Mucosa of rectum (tissue), 2 donors: Measurements from ENCODE around the gene BZW1.
"Not testable (repeated sequence)": the region's sequence is repeated elsewhere in the genome, so short reads cannot be mapped to it uniquely, and the experiment has no call there.

ENCODE experiments used
- H3K27ac ChIP-seq, 2 donors: one replicate each; pipeline ENCODE4 v1.7.0; 2013; ENCODE audit warnings: inconsistent platforms in 2 of 2, low read depth in 2 of 2, low read length in 2 of 2
- H3K27me3 ChIP-seq, 2 donors: one replicate each; pipeline ENCODE4 v1.7.0; 2013; ENCODE audit warnings: low read length in 2 of 2; ENCODE audit not compliant: control insufficient read depth in 2 of 2, insufficient read depth in 2 of 2
- H3K36me3 ChIP-seq, 2 donors: one replicate each; pipeline ENCODE4 v1.7.0; 2013; ENCODE audit warnings: low read length in 2 of 2; ENCODE audit not compliant: control insufficient read depth in 2 of 2, insufficient read depth in 2 of 2
- H3K4me1 ChIP-seq, 2 donors: one replicate each; pipeline ENCODE4 v1.7.0; 2013; ENCODE audit warnings: low read length in 2 of 2, mild to moderate bottlenecking in 1 of 2; ENCODE audit not compliant: control insufficient read depth in 2 of 2, insufficient read depth in 2 of 2
- H3K4me3 ChIP-seq, 2 donors: one replicate each; pipeline ENCODE4 v1.7.0; 2013; ENCODE audit warnings: low read length in 2 of 2
- H3K9ac ChIP-seq, 2 donors: one replicate each; pipeline ENCODE4 v1.7.0; 2013; ENCODE audit warnings: low read length in 2 of 2, low read depth in 1 of 2, mild to moderate bottlenecking in 1 of 2
- H3K9me3 ChIP-seq, 2 donors: one replicate each; pipeline ENCODE4 v1.7.0; 2013; ENCODE audit warnings: low read length in 2 of 2; ENCODE audit not compliant: control insufficient read depth in 2 of 2
- donor health status: healthy.
- donor health status: Normal muscosa, but diverticular disease.

The BZW1 gene

DNA sequence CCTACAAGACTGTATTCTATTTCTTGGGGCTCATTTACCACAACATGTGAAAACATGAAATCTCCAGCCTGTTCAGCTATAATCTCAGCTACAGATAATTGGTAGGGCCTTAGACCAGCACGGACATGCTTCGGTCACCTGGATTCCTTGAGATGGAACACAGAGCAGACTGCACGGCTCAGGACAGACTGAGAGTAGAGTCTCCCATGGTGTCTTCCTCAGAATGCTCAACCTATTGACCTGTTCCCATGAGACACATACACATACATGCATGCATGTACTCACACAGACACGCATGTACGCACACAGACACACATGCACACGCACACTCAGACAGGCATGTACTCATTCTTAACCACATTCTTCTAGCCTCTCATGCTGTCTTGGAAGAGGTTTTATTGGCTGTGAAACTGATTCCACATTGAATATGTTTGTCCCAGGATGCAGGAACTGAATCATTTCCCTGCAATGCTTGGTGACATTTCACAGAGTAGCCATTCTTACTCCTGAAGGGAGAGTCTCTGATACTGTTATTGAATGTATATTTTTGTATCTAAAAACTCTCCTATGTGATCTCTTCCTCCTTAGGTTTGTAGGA is 23.5 kb upstream of the BZW1 start:
- H3K27me3 ChIP-seq: no peaks in the 10 kb centered on the region
- H3K9ac ChIP-seq: no peak overlapping the region
- no peak overlapping the region for H3K27ac ChIP-seq

GRCh38 chr2:200790185-200790584 is 21.5 kb upstream of the BZW1 start:
- no peak overlapping the region for H3K27ac ChIP-seq
- H3K27me3 ChIP-seq: no peaks in the 10 kb centered on the region
- H3K4me3 ChIP-seq: no peak overlapping the region
- H3K9me3 ChIP-seq: no peaks in the 10 kb centered on the region
- H3K36me3 ChIP-seq: no peaks in the 10 kb centered on the region
- H3K4me1 ChIP-seq: no peaks in the 10 kb centered on the region
- no peak overlapping the region for H3K9ac ChIP-seq

More for the DNA sequence above, 23.5 kb upstream of the BZW1 start:
- Histone ChIP-seq H3K4me3 (no peak overlapping the region), H3K36me3 (no peaks in the 10 kb centered on the region), H3K4me1 (no peaks in the 10 kb centered on the region), H3K9me3 (no peaks in the 10 kb centered on the region)

DNA sequence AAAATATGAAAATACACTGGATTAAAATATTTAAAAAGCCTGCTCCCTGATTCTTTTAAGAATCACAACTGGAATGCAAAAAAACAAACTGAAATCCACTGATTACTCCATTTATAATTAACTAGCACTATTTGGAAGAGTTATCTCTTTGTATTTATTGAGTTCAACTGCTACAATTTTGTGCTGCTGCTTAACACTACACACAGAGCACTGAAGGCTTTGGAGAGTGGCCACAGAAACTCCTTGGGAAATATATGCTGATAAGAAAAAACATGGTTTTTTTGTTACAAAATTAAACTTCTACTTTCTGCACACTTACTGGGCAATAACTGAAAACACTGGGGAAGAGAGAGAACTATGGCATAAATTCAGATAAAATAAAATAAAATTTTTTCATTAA is 19.8 kb upstream of the BZW1 start:
- Histone ChIP-seq H3K27ac (no peak overlapping the region), H3K9me3 (no peaks in the 10 kb centered on the region), H3K36me3 (no peaks in the 10 kb centered on the region), H3K4me3 (no peak overlapping the region), H3K4me1 (no peaks in the 10 kb centered on the region), H3K27me3 (no peaks in the 10 kb centered on the region), H3K9ac (no peak overlapping the region)

DNA sequence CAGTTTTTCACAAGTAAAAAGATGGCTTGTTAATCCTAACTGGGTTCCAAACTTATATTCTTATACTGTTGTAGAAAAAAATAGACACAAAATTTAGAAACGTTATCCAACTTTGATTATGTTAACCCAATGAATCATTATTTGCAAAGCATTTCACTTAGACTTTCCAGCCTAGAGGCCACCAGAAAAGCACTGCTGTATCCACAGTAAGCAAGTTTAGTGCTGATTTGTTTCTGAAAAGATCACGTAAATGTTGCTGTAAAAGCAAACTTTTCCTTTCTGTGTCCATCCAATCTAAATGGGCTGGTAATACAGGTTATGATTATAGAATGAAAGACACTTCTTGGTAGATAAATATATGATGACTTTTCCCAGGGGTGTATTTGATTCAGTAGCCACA is 17.6 kb upstream of the BZW1 start:
- Histone ChIP-seq H3K36me3 (no peaks in the 10 kb centered on the region), H3K9ac (no peak overlapping the region), H3K27ac (no peak overlapping the region), H3K27me3 (no peaks in the 10 kb centered on the region), H3K9me3 (no peaks in the 10 kb centered on the region), H3K4me3 (no peak overlapping the region), H3K4me1 (no peaks in the 10 kb centered on the region)

- Histone ChIP-seq H3K9ac (no peak overlapping the region), H3K9me3 (no peaks in the 10 kb centered on the region), H3K4me3 (no peak overlapping the region), H3K36me3 (no peaks in the 10 kb centered on the region), H3K27me3 (no peaks in the 10 kb centered on the region), H3K4me1 (no peaks in the 10 kb centered on the region), H3K27ac (no peak overlapping the region)
Measured at GRCh38 chr2:200795028-200795440, 16.7 kb upstream of the BZW1 start.

DNA sequence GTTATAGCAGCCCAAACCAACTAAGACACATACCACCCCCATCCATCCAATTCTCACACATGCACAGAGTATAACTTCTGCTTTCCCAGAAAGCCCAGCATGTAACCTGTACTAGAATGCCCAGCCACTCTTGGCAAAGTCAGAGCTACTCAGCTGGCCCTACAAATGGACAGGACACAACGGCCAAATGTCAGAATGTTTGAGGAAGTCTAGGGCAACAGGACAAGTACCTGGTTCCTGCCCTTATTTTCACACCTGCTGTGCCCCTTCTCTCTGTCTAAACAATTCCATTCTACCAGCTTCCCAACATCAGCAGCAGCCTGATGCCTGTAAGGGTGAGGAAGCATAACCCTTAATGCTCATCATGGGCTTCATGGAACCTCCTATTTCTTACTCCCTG is 15.1 kb upstream of the BZW1 start:
- H3K4me3 ChIP-seq: no peak overlapping the region
- H3K27me3 ChIP-seq: no peaks in the 10 kb centered on the region
- no peaks in the 10 kb centered on the region for H3K9me3 ChIP-seq
- no peaks in the 10 kb centered on the region for H3K36me3 ChIP-seq
- no peak overlapping the region for H3K27ac ChIP-seq
- no peak overlapping the region for H3K9ac ChIP-seq
- no peaks in the 10 kb centered on the region for H3K4me1 ChIP-seq

- Histone ChIP-seq H3K4me1 (no peaks in the 10 kb centered on the region), H3K9me3 (no peaks in the 10 kb centered on the region), H3K36me3 (no peaks in the 10 kb centered on the region), H3K9ac (no peak overlapping the region), H3K27me3 (no peaks in the 10 kb centered on the region), H3K27ac (no peak overlapping the region), H3K4me3 (no peak overlapping the region)
Measured at GRCh38 chr2:200797242-200797770, 14.4 kb upstream of the BZW1 start.

GRCh38 chr2:200798514-200798913 is 13.2 kb upstream of the BZW1 start:
- Histone ChIP-seq H3K4me1 (no peaks in the 10 kb centered on the region), H3K36me3 (no peaks in the 10 kb centered on the region), H3K9me3 (no peaks in the 10 kb centered on the region), H3K4me3 (no peak overlapping the region), H3K9ac (no peak overlapping the region), H3K27me3 (no peaks in the 10 kb centered on the region), H3K27ac (no peak overlapping the region)

GRCh38 chr2:200800458-200800857 is 11.3 kb upstream of the BZW1 start:
- H3K27me3 ChIP-seq: no peaks in the 10 kb centered on the region

DNA sequence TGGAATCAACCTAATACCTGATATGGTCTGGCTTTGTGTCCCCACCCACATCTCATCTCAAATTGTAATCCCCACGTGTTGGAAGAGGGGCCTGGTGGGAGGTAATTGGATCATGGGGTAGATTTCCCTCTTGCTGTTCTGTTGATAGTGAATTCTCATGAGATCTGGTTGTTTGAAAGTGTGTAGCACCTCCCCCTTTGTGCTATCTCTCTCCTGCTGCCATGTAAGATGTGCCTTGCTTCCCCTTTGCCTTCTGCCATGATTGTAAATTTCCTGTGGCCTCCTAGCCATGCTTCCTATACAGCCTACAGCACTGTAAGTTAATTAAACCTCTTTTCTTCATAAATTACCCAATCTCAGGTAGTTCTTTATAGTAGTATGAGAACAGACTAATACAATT is 10.3 kb upstream of the BZW1 start:
- not testable (repeated sequence) for H3K27ac ChIP-seq, H3K36me3 ChIP-seq, H3K9me3 ChIP-seq, H3K27me3 ChIP-seq, H3K9ac ChIP-seq, H3K4me3 ChIP-seq, H3K4me1 ChIP-seq

More at GRCh38 chr2:200800458-200800857, 11.3 kb upstream of the BZW1 start:
- Histone ChIP-seq H3K4me1 (no peaks in the 10 kb centered on the region), H3K9me3 (no peaks in the 10 kb centered on the region), H3K4me3 (no peak overlapping the region), H3K36me3 (no peaks in the 10 kb centered on the region), H3K27ac (no peak overlapping the region), H3K9ac (no peak overlapping the region)
